GM13976 (cell line): ENCODE data around the gene TMEM201.

Source experiments
- DNase-seq: peaks from one replicate; pipeline ENCODE4 v3.0.0; 2012; ENCODE audit warnings: low spot score
- in situ Hi-C: fragments of 300-500 bp; cut with MboI; formaldehyde crosslinking; loops from one replicate; pipeline ENCODE4 v1.12.0; 2022; ENCODE audit warnings: low sequenced_read_pairs, mixed read lengths, inconsistent platforms; ENCODE audit not compliant: unreplicated experiment
- TF ChIP-seq, protein P1 (sequence below): IDR thresholded peaks from 2 replicates; pipeline ENCODE4 v1.5.1; 2012; ENCODE audit warnings: borderline replicate concordance, mild to moderate bottlenecking; ENCODE audit not compliant: insufficient read depth; ENCODE audit errors: extremely low read depth, missing control alignments, control extremely low read depth

The TMEM201 gene

GRCh38 chr1:9654834-9655723 is 66.4 kb downstream of the TMEM201 start:
- TF ChIP-seq, protein P1, sequence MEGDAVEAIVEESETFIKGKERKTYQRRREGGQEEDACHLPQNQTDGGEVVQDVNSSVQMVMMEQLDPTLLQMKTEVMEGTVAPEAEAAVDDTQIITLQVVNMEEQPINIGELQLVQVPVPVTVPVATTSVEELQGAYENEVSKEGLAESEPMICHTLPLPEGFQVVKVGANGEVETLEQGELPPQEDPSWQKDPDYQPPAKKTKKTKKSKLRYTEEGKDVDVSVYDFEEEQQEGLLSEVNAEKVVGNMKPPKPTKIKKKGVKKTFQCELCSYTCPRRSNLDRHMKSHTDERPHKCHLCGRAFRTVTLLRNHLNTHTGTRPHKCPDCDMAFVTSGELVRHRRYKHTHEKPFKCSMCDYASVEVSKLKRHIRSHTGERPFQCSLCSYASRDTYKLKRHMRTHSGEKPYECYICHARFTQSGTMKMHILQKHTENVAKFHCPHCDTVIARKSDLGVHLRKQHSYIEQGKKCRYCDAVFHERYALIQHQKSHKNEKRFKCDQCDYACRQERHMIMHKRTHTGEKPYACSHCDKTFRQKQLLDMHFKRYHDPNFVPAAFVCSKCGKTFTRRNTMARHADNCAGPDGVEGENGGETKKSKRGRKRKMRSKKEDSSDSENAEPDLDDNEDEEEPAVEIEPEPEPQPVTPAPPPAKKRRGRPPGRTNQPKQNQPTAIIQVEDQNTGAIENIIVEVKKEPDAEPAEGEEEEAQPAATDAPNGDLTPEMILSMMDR = no peak
- DNase-seq = peak; percentile 51
- in situ Hi-C loops = no loop called here

GRCh38 chr1:9655836-9656235 is 67.1 kb downstream of the TMEM201 start:
- TF ChIP-seq, protein P1 = no peak
- DNase-seq = no peak
- in situ Hi-C loops = no loop called here

GRCh38 chr1:9657521-9658032 is 68.9 kb downstream of the TMEM201 start:
- no peak for DNase-seq
- in situ Hi-C loops = no loop called here
- TF ChIP-seq, protein P1 = no peak

GRCh38 chr1:9658199-9658598 is 69.5 kb downstream of the TMEM201 start:
- TF ChIP-seq, protein P1 = no peak
- in situ Hi-C loops = no loop called here

GRCh38 chr1:9659328-9659727 is 70.6 kb downstream of the TMEM201 start:
- in situ Hi-C loops = no loop called here
- TF ChIP-seq, protein P1 = no peak
- DNase-seq = no peak

More at GRCh38 chr1:9658199-9658598, 69.5 kb downstream of the TMEM201 start:
- DNase-seq = no peak

DNA sequence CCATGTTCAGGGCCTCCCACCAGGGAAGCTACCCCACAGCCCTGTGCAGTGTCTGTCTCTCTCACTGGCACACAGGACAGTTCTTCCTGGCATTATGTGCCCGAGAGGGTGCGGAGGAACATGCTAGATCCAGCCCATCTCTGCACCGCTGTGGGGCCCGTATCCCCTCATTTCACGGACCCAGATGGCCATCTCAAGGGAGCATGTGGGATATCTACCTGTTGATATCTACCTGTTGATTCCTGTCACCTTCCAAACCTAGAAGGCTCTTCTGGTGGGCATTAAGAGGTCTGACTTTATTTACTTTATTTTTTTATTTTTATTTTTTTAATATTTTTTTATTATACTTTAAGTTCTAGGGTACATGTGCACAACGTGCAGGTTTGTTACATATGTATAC is 74.5 kb downstream of the TMEM201 start:
- no peak for DNase-seq
- TF ChIP-seq, protein P1 = no peak
- in situ Hi-C loops = no loop called here
